GM18498 (cell line): ENCODE measurements around the gene ZNF586.
"Not testable (repeated sequence)": the region's sequence is repeated elsewhere in the genome, so short reads cannot be mapped to it uniquely, and the experiment has no call there.

Experiments
- ATAC-seq: cut with Tn5 transposase; IDR thresholded peaks from one replicate; pipeline ENCODE4 v1.9.1; 2021; ENCODE audit warnings: mild to moderate bottlenecking, moderate library complexity; ENCODE audit not compliant: unreplicated experiment

ZNF586 gene

DNA sequence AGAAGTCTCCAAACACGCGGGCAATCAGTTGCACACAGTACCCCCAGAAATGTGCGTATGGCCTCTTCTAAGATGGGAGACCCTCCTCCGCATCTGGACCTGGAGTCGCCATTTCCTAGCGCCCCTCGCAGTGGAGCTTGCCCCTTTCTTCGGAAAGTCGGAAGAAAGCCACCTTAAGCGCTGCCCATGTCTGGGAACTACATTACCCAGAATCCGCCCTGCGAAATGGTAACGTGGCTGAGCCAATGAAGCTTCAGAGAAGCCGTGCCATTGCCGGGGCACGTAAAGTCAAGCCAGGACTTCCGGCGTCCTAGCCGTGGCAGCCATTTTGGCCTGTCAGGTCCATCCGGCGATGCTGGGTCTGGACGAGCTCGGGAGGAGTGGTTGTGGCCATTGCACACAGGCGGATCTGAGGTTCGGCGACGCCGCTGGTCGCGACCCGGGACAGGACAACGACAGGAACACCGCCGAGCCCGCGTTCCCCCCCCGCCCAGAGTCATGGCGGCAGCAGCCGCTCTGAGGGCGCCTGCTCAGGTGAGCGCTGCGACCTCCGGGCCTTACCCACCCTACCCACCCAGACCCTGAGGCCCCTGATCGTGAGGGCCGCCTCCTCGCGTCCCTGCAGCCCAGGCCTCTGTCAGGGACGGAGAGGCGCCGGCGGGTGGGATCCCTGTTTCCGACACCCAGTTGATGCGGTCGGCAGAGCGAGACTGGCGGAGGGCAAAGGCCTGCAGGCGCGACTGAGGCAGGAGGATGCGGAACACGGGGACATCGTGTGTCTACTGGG lies at the start of gene ZNF586:
Gene ZNF586 (plus strand): TSS at position 332 of the 787 bp plus-strand sequence. CDS start 167 bp downstream, at position 499.
- ATAC-seq: peak; percentile 96

DNA sequence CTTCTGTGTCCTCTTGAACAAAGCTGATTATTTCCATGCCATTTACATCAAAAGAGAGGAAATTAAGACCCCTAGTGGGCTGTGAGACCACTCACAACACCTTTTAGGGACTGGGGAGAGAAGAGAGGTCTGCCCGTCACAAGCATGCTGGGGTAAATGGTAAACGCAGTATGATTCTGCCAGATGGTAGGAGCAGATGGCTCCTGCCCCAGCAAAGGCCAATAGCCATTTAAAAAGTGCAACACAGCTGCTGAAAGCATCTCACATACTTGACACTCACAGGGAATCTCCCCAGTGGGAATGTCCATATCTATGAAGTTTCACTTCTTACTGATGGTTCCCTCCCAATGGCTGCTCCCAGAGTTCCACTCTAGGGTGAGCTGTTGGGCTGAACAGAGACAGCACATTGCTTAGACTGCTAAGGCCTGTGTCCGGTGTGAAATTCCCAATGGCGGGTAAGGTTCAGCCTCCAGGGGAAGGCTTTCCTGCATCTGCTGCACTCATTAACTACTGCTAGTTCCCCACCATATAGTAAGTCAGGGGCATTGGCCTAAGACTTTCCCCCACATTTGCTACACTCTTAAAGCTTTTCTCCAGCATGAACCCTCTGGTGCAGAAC lies 49.5 kb upstream of the ZNF586 start:
- ATAC-seq: no peak

DNA sequence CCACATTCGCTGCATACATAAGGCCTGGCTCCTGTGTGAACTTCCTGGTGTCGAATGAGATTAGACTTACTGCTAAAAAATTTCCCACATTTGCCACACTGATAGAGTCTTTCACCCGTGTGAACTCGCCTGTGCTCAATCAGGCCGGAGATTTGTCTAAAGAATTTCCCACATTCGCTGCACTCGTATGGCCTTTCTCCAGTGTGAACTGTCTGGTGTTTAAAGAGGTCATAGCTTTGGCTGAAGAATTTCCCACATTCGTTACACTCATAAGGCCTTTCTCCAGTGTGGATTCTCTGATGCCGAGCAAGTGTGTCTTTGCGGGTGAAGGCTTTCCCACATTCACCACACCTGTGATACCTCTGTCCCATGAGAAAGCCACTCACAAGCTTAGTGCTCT lies 48.6 kb upstream of the ZNF586 start:
- ATAC-seq: no peak

DNA sequence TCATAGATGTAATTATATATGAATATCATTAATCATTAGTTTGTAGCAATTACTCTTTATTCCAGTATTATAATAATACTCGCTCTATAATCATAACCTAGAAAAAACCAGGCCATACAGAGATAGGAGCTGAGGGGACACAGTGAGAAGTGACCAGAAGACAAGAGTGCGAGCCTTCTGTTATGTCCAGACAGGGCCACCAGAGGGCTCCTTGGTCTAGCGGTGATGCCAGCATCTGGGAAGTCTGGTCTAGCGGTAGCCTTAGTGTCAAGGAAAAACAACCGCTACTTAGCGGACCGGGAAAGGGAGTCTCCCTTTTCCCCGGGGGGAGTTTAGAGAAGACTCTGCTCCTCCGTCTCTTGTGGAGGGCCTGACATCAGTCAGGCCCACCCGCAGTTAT lies 31.2 kb upstream of the ZNF586 start:
- ATAC-seq: not testable (repeated sequence)

DNA sequence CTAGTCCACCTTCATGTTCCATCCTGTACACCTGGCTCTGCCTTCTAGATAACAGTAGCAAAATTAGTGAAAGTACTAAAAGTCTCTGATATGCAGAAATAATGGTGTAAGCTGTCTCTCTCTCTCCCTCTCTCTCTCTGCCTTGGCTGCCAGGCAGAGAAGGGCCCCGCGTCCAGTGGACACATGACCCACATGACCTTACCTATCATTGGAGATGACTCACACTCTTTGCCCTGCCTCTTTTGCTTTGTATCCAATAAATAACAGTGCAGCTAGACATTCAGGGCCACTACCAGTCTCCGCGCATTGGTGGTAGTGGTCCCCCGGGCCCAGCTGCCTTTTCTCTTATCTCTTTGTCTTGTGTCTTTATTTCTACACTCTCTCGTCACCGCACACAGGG lies 30.7 kb upstream of the ZNF586 start:
- ATAC-seq: not testable (repeated sequence)

DNA sequence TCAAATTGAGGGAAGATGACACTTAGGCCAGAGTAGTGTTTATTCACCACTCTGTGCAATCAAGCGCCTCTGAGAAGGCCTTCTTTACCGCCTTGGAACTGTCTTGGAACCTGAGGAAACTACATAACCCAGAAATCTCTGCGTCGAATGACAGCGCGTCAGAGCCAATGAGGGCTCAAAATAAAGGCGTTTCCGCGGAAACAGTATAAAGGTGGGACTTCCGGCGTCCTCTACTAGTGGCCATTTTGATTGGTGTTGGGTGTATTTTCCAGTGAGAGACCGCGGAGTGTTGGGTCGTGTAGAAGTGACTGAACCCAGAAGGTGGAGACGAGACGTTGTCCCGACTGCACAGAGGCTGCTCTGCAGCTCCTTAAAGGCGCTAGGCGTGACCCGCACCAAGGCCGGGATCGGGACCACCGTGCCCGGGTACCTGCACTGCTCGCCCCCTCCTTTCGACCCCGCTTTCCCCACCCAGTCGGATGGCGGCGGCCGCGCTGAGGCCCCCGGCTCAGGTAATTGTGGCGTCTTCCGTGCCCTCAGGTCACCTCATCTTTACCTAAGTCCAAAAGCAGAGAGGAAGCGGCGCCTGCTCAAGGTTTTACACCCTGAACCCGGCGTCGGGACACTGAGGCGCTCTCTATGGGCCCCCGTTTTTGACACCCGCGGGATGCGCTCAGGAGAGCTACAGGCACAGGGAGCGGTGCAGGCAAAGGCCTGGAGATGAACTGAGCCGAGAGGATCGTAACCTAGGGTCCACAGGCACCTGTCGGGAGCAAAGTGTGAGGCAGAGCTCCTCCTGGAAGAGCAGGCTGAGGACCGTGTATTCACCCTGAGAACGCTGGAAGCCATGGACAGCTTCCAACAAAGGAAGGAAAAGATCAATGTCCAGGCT lies 22.6 kb upstream of the ZNF586 start, which contains the start of gene ZNF776:
Gene ZNF776 (plus strand): TSS at position 236 of the 892 bp plus-strand sequence. CDS start 244 bp downstream, at position 480.
- ATAC-seq: peak; percentile 97

DNA sequence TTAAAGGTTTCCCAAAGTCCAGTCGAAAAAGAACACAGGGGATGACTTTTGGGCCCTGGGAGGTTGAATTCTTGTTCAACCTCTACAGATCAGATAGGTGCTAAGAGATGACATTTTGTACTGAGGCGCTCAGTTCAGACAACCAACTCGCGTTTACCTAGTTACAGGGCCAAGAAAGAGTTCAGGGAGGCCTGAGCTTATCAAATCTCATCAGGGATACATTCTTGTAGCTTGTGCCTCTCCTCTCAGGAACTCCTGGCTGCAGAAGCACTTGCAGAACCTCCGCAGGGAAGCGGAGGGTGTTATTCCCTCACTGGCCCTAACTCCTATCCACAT lies 22.0 kb upstream of the ZNF586 start:
- no peak for ATAC-seq

DNA sequence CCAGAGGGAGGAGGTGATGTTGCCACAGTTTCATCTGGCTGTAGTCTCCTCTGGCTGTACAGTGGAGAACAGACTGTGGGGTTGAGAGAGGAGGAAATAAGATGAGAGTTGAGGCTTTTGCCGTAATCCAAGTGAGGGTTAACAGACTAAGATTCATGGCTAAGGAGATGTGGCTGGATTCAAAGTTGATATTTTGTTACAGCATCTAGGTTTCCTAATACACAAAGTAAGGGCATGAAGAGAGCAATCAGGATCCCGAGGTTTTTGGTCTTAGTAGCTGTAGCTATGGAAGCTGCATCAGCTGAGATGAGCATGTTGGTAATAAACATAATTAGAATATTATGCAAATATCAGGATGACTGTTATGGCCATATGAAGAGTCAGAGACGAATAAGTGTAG lies 21.4 kb upstream of the ZNF586 start:
- ATAC-seq: no peak

DNA sequence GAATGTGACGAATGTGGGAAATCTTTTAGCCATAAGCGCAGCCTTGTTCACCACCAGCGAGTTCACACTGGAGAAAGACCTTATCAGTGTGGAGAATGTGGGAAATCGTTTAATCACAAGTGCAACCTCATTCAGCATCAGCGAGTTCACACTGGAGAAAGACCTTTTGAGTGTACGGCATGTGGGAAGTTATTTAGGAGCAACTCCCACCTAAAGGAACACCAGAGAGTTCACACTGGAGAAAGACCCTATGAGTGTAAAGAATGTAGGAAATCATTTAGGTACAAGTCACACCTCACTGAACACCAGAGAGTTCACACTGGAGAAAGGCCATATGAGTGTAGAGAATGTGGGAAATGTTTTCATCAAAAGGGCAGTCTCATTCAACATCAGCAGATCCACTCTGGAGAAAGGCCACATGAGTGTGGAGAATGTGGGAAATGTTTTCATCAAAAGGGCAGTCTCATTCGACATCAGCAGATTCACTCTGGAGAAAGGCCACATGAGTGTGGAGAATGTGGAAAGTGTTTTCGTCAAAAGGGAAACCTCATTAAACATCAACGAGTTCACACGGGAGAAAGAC lies 15.3 kb upstream of the ZNF586 start:
- ATAC-seq: no peak

DNA sequence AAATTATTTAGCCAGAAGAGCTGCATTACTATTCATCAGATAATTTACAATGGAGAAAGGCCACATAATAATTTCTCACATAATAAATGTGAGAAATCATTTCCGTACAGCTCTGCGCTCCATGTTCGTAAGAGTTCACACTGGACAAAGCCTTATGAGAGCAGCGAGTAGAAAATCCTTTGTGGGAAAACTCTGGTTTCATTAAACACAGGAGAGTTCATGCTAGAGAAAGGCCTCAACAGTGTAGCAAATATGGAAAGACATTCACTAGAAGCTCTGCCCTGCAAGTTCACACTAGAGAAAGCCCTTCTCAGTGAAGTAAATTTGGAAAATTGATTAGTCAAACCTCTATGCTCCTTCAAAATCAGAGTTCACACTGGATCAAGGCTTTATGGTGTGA lies 14.4 kb upstream of the ZNF586 start:
- no peak for ATAC-seq

DNA sequence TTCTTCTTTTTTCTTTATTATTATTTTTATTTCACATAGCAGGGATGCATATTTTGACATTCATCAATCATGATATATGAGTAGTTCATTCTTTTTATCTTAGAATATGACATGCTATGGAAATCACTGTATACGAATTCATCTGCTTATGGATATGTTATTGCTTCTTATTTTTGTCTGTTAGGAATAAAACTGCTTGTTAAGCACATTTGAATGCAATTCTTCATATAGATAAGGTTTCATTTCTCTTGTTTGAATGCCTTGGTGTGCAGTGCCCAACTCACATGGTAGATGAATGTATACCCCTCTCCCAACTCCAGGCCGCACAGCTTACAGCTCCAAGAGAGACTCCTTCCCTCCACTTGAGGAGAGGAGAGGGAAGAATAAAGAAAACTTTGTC lies 11.5 kb upstream of the ZNF586 start:
- ATAC-seq: no peak

DNA sequence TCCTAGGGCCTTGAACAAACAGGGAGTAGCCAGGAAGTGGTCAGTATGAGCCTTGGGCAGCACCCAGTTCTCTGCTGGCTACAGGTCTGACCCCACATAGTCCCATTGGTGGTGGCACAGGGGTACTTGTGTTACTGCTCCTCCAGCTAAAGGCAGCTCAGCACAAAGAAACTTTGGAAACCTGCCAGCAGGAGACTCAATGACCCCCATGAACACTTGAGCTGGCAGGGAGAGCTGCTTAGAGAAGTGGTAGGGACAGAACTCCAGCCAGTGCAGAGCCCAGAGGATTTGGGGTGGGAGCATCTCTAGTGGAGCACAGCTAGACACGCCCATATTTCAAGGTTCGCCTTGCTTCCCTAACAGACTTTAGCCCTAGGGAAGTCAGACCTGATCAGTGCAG lies 10.4 kb upstream of the ZNF586 start:
- no peak for ATAC-seq

DNA sequence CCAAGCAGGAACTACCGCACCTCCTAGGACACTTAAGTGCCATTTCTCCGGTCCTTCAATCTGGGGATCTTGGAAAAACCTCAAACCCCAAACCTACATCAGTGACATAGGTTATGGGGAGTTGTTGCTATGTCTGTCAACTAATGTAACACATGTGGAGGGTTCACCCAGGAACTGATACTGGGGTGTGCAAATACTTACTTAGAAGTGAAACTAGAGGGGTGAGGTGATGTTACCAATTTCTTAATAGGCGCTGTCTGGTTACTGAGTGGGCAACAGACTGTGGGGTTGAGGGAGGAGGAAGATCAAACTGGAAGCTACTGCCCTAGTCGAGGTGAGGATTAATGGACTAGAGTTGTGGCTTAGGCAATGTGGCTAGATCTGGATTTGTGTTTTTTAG lies 1.9 kb downstream of the ZNF586 start:
- no peak for ATAC-seq

DNA sequence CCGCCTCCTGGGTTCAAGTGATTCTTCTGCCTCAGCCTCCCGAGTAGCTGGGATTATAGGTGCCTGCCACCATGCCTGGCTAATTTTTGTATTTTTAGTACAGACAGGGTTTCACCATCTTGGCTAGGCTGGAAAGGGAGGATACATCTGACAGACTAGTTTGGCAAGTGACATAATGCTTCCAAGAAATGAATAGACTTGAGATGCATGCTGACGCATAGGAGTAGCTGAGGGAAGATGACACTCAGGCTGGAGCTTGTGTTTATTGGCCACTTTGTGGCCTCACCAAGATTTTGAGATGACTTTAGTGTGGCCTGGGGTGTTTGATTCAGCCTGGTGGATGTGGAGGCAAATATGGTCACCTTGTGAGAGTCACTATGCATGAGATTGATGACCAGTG lies 4.0 kb downstream of the ZNF586 start:
- no peak for ATAC-seq

DNA sequence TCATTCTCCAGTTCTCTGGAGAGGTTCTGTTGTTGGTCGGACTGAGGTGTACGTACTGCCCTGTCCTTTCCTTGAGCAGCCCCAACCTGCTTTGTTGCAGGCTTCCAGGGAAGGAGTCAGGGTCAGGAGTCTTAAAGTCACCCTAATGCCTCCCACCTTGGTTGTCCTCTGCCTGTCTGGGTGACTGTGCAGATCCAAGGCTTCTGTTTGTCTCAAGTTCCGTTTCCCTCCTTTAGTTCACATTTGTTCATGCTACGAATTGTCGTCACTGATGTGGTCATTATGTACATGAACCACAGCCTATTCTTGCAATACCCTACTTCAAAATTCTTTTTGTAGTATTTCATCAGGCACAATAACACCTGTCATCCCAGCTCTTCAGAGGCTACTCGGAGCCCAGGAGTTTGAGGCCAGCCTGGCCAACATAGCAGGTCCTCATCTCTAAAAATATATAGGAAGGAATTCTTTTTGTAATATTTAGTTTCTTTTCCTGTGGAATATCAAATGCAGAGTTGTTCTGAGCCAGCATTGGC lies 7.4 kb downstream of the ZNF586 start:
- ATAC-seq: no peak

DNA sequence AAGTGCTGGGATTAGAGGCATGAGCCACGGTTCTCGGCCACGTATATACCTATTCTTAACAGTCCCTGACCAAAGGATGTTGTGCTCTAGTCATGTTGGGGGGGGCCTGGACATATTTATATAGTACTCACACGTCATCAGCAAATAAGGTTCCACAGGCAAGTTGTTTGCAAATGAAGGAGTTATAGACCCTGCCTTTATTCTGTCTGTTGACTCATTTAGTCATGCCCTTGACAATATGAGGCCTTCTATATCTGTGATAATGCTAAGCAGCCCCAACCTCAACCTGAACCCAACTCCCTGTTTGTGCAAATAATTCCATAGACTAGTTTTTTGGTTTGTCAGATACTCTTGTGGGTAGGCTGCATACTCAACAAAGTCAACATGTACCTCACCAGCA lies 8.9 kb downstream of the ZNF586 start:
- no peak for ATAC-seq

DNA sequence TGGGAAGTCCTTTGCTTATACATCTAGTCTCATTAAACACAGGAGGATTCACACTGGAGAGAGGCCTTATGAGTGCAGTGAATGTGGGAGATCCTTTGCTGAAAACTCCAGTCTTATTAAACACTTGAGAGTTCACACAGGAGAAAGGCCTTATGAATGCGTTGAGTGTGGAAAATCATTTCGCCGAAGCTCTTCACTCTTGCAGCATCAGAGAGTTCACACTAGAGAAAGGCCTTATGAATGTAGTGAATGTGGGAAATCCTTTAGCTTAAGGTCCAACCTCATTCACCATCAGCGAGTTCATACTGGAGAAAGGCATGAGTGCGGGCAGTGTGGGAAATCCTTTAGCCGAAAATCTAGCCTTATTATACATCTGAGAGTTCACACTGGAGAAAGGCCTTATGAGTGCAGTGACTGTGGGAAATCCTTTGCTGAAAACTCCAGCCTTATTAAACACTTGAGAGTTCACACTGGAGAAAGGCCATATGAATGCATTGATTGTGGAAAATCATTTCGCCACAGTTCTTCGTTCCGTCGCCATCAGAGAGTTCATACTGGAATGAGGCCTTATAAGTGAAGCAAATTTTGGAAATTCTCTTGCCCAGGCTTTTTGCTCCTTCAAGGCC lies 9.9 kb downstream of the ZNF586 start:
- ATAC-seq: no peak

DNA sequence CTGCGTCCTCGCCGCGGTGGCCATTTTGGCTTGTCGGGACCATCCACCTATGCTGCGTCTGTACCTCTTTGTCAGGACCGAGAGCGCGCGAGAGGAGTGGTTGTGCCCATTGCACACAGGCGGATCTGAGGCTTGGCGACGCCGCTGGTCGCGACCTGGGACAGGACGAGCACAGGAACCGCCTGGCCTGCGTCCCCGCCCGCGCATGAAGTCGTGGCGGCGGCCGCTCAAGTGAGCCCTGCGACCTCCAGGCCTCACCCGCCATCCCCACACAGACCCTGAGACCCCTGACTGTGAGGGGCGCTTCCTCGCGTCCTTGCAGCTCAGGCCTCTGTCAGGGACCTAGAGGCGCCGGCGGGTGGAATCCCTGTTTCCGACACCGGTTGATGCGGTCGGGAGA lies 16.8 kb downstream of the ZNF586 start:
- no peak for ATAC-seq

DNA sequence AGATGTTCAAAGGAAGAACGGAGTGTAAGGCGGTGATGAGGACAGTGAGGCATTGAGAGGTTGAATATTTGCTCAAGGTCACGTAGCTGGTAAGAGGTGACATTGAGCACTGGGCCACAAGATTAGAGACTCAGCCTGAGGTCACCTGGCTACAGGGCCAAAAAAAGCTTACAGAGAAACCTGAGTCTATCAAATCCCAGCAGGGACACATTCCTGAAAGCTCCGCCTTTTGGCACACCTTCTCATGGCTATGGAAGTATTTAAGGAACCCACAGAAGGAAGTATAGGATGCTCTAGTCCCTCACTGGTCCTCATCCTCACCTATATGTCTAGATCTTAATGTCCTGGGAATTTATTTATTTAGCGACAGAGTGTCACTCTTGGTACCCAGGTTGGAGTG lies 17.4 kb downstream of the ZNF586 start:
- no peak for ATAC-seq

DNA sequence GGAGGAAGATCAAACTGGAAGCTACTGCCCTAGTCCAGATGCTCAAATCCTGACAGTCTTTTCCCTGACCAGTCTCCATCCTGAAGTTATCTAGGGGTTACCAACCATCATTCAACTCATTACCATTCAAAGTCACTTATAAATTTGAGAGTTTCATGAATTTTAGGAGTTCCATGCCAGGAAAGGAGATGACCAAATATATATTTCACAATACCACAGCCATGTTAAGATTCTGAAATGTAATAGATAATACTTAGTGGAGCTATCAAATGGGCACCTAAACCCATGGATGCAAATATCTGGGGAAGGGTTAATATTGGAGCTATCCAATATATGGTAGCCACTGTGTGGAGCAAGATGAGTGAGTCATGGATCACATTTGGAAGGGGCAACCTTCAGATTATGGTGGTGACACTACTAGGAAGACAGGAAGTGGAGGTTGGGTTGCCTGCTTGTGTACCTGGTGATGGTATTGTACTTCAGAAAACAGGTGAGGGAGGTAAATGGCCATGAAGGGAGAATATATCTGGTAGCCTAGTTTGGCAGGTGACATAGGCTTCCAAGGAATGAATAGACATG lies 18.7 kb downstream of the ZNF586 start:
- ATAC-seq: no peak
